Activated CD4-positive, alpha-beta T cell treated with anti-CD3 and anti-CD28 coated beads, Interleukin-2, Interleukin-6, amounts not matched to agents 100 ng/mL and 50 ng/mL, durations not matched to agents 16 hours and 8 hours (primary cell): ENCODE measurements around the gene CORO2B.

ENCODE experiments used
- DNase-seq: peaks from one replicate; pipeline ENCODE4 v3.0.0-alpha.2; 2020

CORO2B gene

GRCh38 chr15:68651916-68652525 is 73.2 kb downstream of the CORO2B start:
- no peak for DNase-seq

- no peak for DNase-seq
These were observed 74.3 kb downstream of the CORO2B start for GRCh38 chr15:68653031-68653635.

- no peak for DNase-seq
These were observed 75.0 kb downstream of the CORO2B start for GRCh38 chr15:68653801-68654200.

GRCh38 chr15:68654786-68655560 is 76.2 kb downstream of the CORO2B start:
- no peak for DNase-seq

- no peak for DNase-seq
These were observed 77.1 kb downstream of the CORO2B start for GRCh38 chr15:68655686-68656437.

- DNase-seq: no peak
These were observed 77.6 kb downstream of the CORO2B start for GRCh38 chr15:68656438-68656739.

GRCh38 chr15:68658151-68658550 is 79.4 kb downstream of the CORO2B start:
- DNase-seq: no peak

GRCh38 chr15:68658641-68659358 is 80.0 kb downstream of the CORO2B start:
- DNase-seq: no peak

- DNase-seq: no peak
These were observed 84.7 kb downstream of the CORO2B start for GRCh38 chr15:68663526-68663925.

GRCh38 chr15:68666120-68666811 is 87.5 kb downstream of the CORO2B start:
- no peak for DNase-seq

- DNase-seq: no peak
These were observed 88.1 kb downstream of the CORO2B start for GRCh38 chr15:68666812-68667450.

- DNase-seq: no peak
These were observed 89.2 kb downstream of the CORO2B start for GRCh38 chr15:68667800-68668625.

GRCh38 chr15:68668926-68669600 is 90.3 kb downstream of the CORO2B start:
- no peak for DNase-seq

GRCh38 chr15:68672251-68672650 is 93.5 kb downstream of the CORO2B start:
- DNase-seq: no peak

GRCh38 chr15:68672781-68673205 is 94.0 kb downstream of the CORO2B start:
- DNase-seq: no peak

- no peak for DNase-seq
These were observed 96.2 kb downstream of the CORO2B start for GRCh38 chr15:68674975-68675374.

GRCh38 chr15:68676011-68676605 is 97.3 kb downstream of the CORO2B start:
- DNase-seq: no peak

- no peak for DNase-seq
These were observed 98.1 kb downstream of the CORO2B start for GRCh38 chr15:68676926-68677325.

GRCh38 chr15:68677996-68678395 is 99.2 kb downstream of the CORO2B start:
- DNase-seq: no peak

GRCh38 chr15:68678746-68679145 is 100.0 kb downstream of the CORO2B start:
- DNase-seq: no peak
